ENCODE measurements around the gene PPP2R2B.

The PPP2R2B gene

DNA sequence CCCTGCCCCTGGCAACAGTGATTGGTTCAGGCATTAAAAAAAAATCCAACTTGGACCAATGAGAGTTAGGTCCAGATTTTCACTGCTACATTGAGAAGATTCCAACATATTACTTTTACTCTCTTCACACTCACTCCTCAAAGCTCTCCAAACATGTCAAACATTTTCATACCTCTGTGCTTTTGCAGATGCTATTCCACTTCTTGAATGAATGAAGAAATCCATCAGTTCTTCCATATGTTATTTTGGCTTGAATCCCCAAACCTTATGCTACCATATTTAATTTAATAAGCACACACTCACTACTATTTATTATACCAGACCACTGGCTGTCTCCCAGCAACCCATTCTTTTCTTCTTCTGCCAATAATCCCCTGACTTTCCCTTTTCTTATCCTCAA, 87.1 kb downstream of the PPP2R2B start:
- Histone ChIP-seq H3K27ac (no peak overlapping the region), H3K27me3 (replicated peaks) (no peaks in the 10 kb centered on the region), H3K4me3 (ENCODE audit: low read depth, low read length) (no peak overlapping the region), H3K36me3 (replicated peaks) (no peaks in the 10 kb centered on the region)
- in situ Hi-C loops (cut with HindIII; ENCODE audit: low pct_ligation_motif_present, low sequenced_read_pairs) = no loop called here
- TF ChIP-seq, protein P1, sequence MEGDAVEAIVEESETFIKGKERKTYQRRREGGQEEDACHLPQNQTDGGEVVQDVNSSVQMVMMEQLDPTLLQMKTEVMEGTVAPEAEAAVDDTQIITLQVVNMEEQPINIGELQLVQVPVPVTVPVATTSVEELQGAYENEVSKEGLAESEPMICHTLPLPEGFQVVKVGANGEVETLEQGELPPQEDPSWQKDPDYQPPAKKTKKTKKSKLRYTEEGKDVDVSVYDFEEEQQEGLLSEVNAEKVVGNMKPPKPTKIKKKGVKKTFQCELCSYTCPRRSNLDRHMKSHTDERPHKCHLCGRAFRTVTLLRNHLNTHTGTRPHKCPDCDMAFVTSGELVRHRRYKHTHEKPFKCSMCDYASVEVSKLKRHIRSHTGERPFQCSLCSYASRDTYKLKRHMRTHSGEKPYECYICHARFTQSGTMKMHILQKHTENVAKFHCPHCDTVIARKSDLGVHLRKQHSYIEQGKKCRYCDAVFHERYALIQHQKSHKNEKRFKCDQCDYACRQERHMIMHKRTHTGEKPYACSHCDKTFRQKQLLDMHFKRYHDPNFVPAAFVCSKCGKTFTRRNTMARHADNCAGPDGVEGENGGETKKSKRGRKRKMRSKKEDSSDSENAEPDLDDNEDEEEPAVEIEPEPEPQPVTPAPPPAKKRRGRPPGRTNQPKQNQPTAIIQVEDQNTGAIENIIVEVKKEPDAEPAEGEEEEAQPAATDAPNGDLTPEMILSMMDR (IDR thresholded peaks at IDR 0.05; ENCODE audit: low read depth, low read length, missing control alignments) = no peak
- DNase-seq = no peak

DNA sequence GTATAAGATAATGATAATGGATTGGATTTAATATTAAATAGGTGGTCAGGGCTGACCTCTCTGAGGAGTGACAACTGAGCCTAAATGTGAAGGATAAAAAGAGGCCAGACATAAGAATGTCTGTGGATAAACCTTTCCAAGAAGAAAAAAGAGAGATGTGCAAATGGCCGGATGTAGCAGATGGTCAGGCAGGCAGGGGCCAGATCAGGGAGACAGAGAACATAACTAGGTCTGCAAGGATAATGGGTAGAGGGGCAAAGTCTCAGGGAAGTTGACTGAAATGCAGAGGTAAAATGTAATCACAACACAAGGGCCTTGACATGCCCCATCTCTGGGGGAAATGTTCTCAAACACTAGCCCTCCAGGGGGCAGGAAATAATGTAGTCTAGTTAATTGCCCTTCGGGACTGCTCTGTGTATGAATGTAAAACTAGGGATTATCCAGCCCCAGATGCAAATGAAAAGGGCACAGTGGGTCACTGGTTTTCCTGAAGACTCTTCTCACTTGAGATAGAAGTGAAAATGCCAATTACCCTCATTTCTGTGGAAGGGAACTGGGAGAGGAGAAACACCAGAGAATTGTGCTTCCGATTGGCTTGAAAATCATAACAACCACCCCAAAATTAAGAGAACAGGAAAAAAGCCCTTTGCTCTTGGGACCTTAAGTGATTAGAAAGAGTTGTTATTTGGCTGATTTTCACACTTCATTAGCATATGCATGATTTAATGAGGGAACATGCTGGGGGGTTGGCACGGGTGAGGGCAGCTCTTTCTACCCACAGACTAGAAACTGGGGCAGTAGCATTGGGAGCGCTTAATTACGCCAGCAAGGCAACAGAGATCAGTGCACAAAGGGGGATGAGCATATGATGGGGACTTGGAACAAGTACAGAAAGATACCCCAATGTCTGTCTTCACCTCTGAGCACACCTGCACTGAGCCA, 88.6 kb downstream of the PPP2R2B start:
- Histone ChIP-seq H3K4me3 (ENCODE audit: low read depth, low read length) (no peak overlapping the region), H3K27me3 (replicated peaks) (no peaks in the 10 kb centered on the region), H3K36me3 (replicated peaks) (no peaks in the 10 kb centered on the region), H3K27ac (no peak overlapping the region)
- DNase-seq = no peak
- TF ChIP-seq, protein P1 (IDR thresholded peaks at IDR 0.05; ENCODE audit: low read depth, low read length, missing control alignments) = no peak
- in situ Hi-C loops (cut with HindIII; ENCODE audit: low pct_ligation_motif_present, low sequenced_read_pairs) = no loop called here

DNA sequence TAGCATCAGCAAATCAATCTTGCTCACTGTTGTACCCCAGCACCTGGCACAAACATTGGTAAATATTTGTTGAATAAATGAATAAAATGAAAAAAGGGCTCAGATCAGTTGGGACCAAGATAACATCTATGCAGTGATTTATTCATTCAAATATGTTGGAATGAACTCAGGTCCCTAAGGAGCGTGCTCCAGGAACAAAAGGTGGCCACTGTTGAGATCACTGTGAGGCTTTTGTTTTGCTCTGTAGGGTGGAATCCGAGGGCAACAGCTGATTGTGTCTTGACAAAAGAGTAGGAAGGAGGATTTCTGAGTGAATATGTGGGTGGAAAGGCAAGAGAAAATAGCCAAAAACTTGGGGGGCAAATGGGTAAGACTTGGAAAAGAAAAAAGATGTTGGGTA, 89.7 kb downstream of the PPP2R2B start:
- in situ Hi-C loops (cut with HindIII; ENCODE audit: low pct_ligation_motif_present, low sequenced_read_pairs) = no loop called here
- DNase-seq = no peak
- Histone ChIP-seq H3K27ac (no peak overlapping the region), H3K27me3 (replicated peaks) (no peaks in the 10 kb centered on the region), H3K4me3 (ENCODE audit: low read depth, low read length) (no peak overlapping the region), H3K36me3 (replicated peaks) (no peaks in the 10 kb centered on the region)
- TF ChIP-seq, protein P1 (IDR thresholded peaks at IDR 0.05; ENCODE audit: low read depth, low read length, missing control alignments) = no peak

DNA sequence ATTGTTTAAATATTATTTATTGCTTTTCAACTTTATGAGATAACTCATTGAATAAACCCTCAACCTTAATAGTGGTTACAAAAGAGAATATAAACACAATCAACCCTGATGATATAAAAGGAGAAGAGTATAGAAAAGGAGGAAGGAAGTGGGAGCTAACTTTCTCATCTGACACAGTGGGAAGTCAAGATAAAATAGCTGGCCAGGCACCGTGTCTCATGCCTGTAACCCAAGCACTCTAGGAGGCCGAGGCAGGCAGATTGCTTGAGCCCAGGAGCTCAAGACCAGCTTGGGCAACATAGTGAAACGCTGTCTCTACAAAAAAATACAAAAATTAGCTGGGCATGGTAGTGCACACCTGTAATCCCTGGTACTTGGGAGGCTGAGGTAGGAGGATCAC, 93.5 kb downstream of the PPP2R2B start:
- DNase-seq = no peak
- H3K27me3 ChIP-seq (replicated peaks) = no peaks in the 10 kb centered on the region
- TF ChIP-seq, protein P1 (IDR thresholded peaks at IDR 0.05; ENCODE audit: low read depth, low read length, missing control alignments) = no peak
- no peak overlapping the region for H3K27ac ChIP-seq
- in situ Hi-C loops (cut with HindIII; ENCODE audit: low pct_ligation_motif_present, low sequenced_read_pairs) = no loop called here
- H3K36me3 ChIP-seq (replicated peaks) = no peaks in the 10 kb centered on the region
- H3K4me3 ChIP-seq (ENCODE audit: low read depth, low read length) = no peak overlapping the region

DNA sequence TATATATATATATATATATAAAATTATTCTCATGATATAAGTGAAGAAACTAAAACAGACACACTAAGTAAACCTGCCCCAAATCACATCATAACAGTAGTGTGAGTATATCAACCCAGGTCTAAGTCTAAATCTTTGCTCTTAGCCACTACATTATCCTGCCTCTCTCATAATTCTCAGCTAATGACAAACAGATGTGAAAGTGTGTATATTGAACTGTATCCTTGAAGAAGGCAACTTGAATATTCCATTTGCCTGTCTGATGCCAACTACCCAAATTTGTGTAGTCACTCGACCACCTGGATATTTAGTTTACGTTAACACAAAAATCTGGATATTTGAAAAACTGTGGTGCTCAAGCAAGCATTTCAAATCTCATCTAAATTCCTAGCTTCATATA, 97.4 kb downstream of the PPP2R2B start:
- in situ Hi-C loops (cut with HindIII; ENCODE audit: low pct_ligation_motif_present, low sequenced_read_pairs) = no loop called here
- Histone ChIP-seq H3K27me3 (replicated peaks) (no peaks in the 10 kb centered on the region), H3K4me3 (ENCODE audit: low read depth, low read length) (no peak overlapping the region), H3K27ac (no peak overlapping the region), H3K36me3 (replicated peaks) (no peaks in the 10 kb centered on the region)
- TF ChIP-seq, protein P1 (IDR thresholded peaks at IDR 0.05; ENCODE audit: low read depth, low read length, missing control alignments) = no peak
- DNase-seq = no peak
